ENCODE data around the gene CCPG1.
"Not testable (repeated sequence)": the region's sequence is repeated elsewhere in the genome, so short reads cannot be mapped to it uniquely, and the experiment has no call there.

Gene CCPG1

DNA sequence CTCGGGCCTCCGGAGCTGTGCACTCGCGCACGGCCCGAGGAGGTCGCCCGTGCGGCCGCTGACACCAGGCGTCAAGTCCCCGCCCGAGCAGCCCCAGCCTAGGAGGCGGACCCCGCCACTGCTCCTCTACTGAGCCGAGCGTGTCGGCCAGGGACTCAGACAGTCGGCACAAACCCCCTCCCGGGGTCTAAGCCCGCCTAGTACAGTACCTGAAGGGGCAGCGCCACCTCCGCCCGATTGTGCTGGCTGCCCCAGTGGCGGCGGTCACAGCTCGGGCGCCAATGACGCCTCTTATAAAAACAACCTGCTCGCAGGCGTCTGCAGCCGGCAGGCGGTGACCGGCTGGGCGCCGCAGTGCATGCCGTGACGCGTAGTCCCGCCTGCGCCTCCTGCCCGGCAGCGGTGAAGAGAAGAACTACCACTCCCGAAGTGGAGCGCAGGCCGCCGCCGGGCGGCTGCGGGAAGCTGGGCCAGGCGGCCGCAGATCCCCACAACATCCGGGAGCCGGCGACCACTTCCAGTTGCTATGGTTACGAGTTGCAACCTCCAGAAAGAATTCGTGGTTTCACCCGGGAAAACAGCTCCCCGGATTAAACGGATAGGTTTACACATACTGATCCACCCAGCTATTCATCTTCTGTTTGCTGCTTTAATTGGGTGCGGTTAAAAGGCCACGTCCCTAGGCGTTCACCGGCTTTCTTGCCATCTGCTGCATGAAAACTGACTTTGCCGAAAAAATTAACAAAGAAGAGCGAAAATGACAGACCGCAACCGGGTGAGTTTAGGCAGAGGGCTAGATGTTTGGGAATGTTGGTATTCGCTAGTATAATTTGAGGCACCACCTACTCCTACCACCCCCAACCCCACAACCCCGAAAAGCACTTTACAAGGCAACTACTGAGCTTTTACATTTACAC is at the start of gene CCPG1, which contains the start of gene PIERCE2:
Gene CCPG1, minus strand, starts transcription at position 348 of the 917 bp plus-strand sequence. CDS start 18,935 bp downstream, outside the sequence.
Gene PIERCE2, plus strand, starts transcription at position 484 of the 917 bp plus-strand sequence. Its CDS starts 274 bp downstream, at position 758.
- DNase-seq: peak; percentile 95

DNA sequence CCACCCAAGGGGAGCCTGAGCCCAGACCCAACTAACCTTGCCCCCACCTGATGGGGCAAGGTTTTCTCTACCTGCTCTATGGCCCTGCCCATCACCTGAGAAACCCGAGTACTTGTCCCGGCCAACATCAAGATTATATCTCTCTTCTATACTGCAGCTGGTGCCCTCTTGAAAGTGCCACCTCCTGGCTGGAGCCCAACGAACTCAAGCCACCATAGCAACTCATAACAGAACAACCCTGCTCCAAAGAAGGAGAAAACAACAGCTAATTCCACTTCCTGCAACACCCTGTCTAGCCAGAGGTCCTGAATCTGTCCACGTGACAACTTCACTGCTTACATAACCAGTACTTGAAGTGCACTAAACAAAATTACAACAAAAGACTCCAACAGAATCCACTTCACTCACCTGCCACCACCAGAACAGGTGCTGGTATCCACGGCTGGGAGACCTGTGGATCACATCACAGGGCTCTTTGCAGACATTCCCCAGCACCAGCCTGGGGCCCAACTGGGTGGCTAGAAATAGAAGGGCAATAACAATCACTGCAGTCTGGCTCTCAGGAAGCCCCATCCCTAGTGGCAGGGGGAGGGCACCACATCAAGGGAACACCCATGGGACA is 49.4 kb upstream of the CCPG1 start:
- DNase-seq: no peak

DNA sequence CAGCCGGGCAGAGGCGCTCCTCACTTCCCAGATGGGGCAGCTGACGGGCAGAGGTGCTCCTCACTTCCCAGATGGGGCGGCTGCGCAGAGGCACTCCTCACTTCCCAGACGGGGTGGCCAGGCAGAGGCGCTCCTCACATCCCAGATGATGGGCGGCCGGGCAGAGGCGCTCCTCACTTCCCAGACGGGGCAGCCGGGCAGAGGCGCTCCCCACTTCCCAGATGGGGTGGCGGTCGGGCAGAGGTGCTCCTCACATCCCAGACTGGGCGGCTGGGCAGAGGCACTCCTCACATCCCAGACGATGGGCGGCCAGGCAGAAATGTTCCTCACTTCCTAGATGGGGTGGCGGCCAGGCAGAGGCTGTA is 38.9 kb upstream of the CCPG1 start:
- not testable (repeated sequence) for DNase-seq

GRCh38 chr15:55446379-55447029 is 38.3 kb upstream of the CCPG1 start:
- not testable (repeated sequence) for DNase-seq

GRCh38 chr15:55445936-55446335 is 37.8 kb upstream of the CCPG1 start:
- not testable (repeated sequence) for DNase-seq

- not testable (repeated sequence) for DNase-seq
Observed at GRCh38 chr15:55443141-55443540, 35.0 kb upstream of the CCPG1 start.

GRCh38 chr15:55434989-55435825 is 27.0 kb upstream of the CCPG1 start:
- DNase-seq: peak; percentile 51

DNA sequence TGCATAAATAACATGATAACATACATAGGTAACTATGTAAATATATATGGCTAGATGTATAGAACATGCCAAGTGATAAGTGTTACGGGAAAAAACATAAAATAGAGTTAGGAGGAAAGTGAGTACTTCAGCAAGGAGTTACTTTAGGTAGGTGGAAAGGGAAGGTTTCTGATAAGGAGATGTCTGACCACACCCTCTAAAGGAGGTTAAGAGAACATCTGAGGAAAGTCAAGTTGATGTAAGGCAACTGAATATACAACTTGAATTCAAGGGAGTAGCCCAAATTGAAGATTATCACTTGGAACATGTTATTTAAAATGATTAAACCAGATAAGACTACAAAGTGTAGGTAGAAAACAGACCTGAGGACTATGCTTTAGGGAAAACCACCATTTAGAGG is 13.9 kb upstream of the CCPG1 start:
- DNase-seq: no peak

DNA sequence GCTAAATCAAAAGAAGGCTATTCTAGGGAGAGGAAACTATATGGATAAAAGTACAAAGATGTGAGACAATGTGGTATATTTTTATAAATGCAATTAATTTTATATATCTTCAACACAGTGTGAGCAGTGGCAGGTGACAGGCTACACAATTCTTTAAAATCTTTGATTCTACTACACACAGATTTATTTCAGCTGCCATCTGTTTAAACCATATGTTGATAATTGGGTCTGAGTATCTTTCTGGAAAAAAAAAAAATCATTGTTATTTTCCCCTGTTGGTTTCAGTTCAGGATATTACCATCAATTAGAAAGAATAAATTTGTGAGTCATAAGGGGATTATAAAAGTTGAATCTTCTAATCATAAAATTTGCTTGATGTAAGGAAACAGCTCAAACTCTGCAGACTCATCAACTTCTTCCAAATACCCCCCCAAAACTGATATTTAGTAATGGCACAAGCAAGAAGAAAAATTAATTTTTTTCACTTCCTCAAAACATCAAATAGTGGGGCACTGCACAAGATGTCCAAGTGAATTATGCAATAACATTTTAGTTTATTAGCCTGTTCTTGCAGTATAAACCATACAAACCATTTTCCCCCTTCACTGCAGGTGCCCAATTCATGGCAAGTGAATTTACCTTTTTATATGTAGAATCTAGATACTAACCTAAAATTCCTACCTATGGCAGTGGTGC is 12.2 kb upstream of the CCPG1 start:
- peak; percentile 14 for DNase-seq

DNA sequence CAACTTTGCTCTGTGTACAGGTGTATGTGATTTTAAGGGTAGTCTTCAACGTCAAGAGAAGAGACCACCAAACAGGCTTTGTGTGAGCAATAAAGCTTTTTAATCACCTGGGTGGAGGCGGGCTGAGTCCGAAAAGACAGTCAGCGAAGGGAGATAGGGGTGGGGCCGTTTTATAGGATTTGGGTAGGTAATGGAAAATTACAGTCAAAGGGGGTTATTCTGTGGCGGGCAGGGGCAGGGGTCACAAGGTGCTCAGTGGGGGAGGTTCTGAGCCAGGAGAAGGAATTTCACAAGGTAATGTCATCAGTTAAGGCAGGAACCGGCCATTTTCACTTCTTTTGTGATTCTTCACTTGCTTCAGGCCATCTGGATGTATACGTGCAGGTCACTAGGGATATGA is 9.5 kb upstream of the CCPG1 start:
- DNase-seq: not testable (repeated sequence)

DNA sequence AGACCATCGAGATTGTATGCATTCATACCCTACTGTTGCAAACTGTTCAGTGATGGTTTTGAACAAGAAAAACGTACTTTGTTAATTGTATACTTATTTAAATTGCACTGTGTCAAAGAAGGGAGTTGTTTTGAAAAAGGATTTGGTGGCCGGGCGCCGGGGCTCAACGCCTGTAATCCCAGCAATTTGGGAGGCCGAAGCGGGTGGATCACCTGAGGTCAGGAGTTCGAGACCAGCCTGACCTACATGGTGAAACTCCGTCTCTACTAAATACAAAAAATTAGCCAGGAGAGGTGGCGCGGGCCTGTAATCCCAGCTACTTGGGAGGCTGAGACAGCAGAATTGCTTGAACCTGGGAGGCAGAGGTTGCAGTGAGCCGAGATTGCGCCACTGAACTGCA is 817 bp upstream of the CCPG1 start:
- not testable (repeated sequence) for DNase-seq

GRCh38 chr15:55407498-55408011 is 604 bp downstream of the CCPG1 start:
- DNase-seq: no peak

DNA sequence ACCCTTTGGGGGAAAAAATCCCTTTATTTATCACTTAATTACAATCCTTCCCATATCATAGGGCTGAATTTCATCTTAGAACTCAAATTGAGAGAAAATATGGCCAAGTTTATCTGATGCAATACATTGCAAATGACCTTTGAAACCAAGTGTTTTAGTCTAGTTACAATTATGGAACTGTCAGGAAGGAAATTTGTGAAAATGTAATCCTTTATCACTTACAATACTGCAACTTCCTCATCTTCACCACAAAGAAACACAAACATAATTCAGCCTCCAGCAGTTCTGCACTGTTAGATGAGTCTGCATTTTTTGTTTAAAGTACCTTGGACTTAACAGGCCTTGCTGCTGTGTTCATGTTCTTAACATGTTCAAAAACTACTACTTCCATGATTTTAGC is 4.6 kb downstream of the CCPG1 start:
- peak; percentile 96 for DNase-seq

GRCh38 chr15:55402707-55403106 is 5.5 kb downstream of the CCPG1 start:
- DNase-seq: no peak

DNA sequence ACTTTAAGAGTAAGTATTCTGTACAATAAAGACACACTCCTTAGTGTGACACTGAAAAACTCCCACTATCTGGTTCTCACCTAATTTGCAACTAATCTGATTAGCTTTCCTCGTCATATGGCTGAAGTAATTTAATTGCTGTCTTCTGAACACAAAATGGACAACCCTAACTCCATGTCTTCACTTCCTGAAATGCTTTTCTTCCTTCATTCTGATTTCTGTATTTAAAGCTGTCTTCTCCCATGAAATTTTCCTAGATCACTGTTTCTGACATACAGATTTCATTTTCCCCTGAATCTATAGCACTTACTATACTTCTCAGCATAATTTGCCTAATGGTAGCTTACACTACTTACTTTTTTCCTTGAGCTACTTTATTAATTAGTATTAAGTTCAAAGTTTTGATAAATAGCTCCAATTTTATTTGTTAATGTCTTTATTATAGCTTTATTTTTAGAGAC is 6.3 kb downstream of the CCPG1 start:
- DNase-seq: no peak

- DNase-seq: not testable (repeated sequence)
Observed at GRCh38 chr15:55400050-55400449, 8.1 kb downstream of the CCPG1 start.

GRCh38 chr15:55398243-55398642 is 9.9 kb downstream of the CCPG1 start:
- no peak for DNase-seq

- peak; percentile 93 for DNase-seq
Observed at GRCh38 chr15:55394694-55395093, 13.5 kb downstream of the CCPG1 start.

DNA sequence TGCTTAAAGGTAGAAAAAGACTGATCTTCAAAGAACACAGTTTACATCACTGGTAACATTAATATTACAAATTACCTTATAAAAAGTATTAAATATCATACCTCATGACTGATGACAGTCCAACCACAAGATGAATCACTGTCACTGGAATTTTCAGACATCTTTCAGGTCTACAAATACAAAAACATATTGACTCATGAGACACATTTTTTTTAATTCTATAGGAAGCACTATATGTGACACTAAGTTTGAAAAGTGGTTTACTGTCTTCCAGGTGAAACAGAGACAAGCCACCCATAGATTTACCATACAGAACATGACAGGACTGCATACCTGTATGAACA is 18.9 kb downstream of the CCPG1 start:
- no peak for DNase-seq

GRCh38 chr15:55387027-55387426 is 21.1 kb downstream of the CCPG1 start:
- no peak for DNase-seq

DNA sequence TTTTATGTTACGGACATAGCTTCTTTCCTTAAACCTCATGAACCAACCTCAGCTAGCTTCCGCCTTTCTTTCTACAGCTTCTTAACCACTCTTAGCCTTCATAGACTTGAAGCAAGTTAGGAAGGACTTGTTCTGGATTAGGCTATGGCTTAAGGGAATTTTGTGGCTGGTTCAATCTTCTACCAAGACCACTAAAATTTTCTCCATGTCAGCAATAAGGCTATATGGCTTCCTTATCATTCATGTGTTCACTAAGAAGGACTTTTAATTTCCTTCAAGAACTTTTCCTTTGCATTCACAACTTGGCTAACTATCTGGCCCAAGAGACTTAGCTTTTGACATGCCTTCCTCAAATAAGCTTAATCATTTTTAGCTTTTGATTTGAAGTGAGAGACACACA is 24.5 kb downstream of the CCPG1 start:
- no peak for DNase-seq

DNA sequence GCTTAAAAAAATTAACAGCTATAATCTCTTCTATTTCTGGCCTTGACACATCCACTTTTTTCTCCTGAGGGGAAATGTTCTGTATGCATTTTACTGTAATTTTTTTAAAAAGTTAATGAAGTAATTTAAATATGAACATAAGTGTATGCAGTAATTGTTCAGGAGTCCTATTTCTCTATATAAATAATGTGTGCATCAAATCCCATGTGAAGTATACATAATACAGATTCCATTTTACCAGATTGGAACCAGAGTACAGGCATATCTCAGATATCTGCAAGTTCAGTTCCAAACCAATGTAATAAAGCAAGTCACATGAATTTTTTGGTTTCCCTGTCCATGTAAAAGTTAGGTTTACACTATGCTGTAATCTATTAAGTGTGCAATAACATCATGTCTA is 26.6 kb downstream of the CCPG1 start:
- no peak for DNase-seq
